ENCODE results near the gene PLEKHH1. TPM values are rescaled to one million over a fixed set of nuclear protein-coding genes. Genes with fewer than 3 reads are reported as not detected.

Gene PLEKHH1
- total and polyA plus RNA-seq, 2 of the 8 experiments (the other 6 are each of a cell fraction or from before 2014, with no cell fraction given): 28.3 to 33.3 TPM

- no peak for TF ChIP-seq GTF2F1 (IDR thresholded peaks at IDR 0.05; ENCODE audit: borderline replicate concordance, low read depth, low read length)
These were observed 35.4 kb upstream of the PLEKHH1 start (continued) for GRCh38 chr14:67497716-67498115.
